Measurements from ENCODE around the gene SNX1. TPM values are rescaled to one million over a fixed set of nuclear protein-coding genes. Genes with fewer than 3 reads are reported as not detected.
A peak's percentile ranks its signal among the peaks of the same experiment; 100 is the strongest.

Gene SNX1
- total RNA-seq, 2 donors from 2014 or later = 116 to 125 TPM

GRCh38 chr15:64163659-64164362 is 68.0 kb downstream of the SNX1 start:
- Histone ChIP-seq H3K36me3 (peaks cover 17% of the 10 kb centered on the region), H3K4me1 (peaks cover 7% of the 10 kb centered on the region), H3K27me3 (no peaks in the 10 kb centered on the region), H3K9me3 (no peaks in the 10 kb centered on the region), H3K4me3 (no peak overlapping the region), H3K27ac (peak overlapping the region; percentile 69), H3K9ac (ENCODE audit: low read depth in 2 of 2, low read length in 2 of 2) (peak overlapping the region; percentile 54 to 80)
- intact Hi-C loops (cut with DNase I) = no loop called here
- TF ChIP-seq CTCF (IDR thresholded peaks at IDR 0.05) = no peak
- DNase-seq = peak; percentile 30

GRCh38 chr15:64164436-64164835 is 68.7 kb downstream of the SNX1 start:
- Histone ChIP-seq H3K27ac (no peak overlapping the region), H3K9ac (ENCODE audit: low read depth in 2 of 2, low read length in 2 of 2) (no peak overlapping the region), H3K36me3 (peaks cover 11% of the 10 kb centered on the region), H3K4me1 (peaks cover 7% of the 10 kb centered on the region), H3K4me3 (no peak overlapping the region), H3K9me3 (no peaks in the 10 kb centered on the region), H3K27me3 (no peaks in the 10 kb centered on the region)
- no peak for TF ChIP-seq CTCF (IDR thresholded peaks at IDR 0.05)
- no peak for DNase-seq
- intact Hi-C loops (cut with DNase I) = no loop called here

- no peak for TF ChIP-seq CTCF (IDR thresholded peaks at IDR 0.05)
- Histone ChIP-seq H3K9ac (ENCODE audit: low read depth in 2 of 2, low read length in 2 of 2) (no peak overlapping the region), H3K27ac (no peak overlapping the region), H3K4me3 (no peak overlapping the region), H3K36me3 (no peaks in the 10 kb centered on the region), H3K4me1 (no peaks in the 10 kb centered on the region), H3K27me3 (no peaks in the 10 kb centered on the region), H3K9me3 (no peaks in the 10 kb centered on the region)
- intact Hi-C loops (cut with DNase I) = no loop called here
- DNase-seq = no peak
These were observed 70.5 kb downstream of the SNX1 start for GRCh38 chr15:64166102-64166890.

- intact Hi-C loops (cut with DNase I) = no loop called here
- H3K36me3 ChIP-seq = no peaks in the 10 kb centered on the region
- no peak for DNase-seq
These were observed 84.5 kb downstream of the SNX1 start for GRCh38 chr15:64180235-64180824.

More at GRCh38 chr15:64180235-64180824, 84.5 kb downstream of the SNX1 start:
- H3K4me3 ChIP-seq = no peak overlapping the region
- no peaks in the 10 kb centered on the region for H3K4me1 ChIP-seq
- no peaks in the 10 kb centered on the region for H3K27me3 ChIP-seq
- H3K9ac ChIP-seq (ENCODE audit: low read depth in 2 of 2, low read length in 2 of 2) = no peak overlapping the region
- H3K9me3 ChIP-seq = no peaks in the 10 kb centered on the region
- H3K27ac ChIP-seq = no peak overlapping the region
- TF ChIP-seq CTCF (IDR thresholded peaks at IDR 0.05) = no peak

Measured in colonic mucosa (tissue), 4 donors.